ENCODE results near the gene CFAP54.

DNA sequence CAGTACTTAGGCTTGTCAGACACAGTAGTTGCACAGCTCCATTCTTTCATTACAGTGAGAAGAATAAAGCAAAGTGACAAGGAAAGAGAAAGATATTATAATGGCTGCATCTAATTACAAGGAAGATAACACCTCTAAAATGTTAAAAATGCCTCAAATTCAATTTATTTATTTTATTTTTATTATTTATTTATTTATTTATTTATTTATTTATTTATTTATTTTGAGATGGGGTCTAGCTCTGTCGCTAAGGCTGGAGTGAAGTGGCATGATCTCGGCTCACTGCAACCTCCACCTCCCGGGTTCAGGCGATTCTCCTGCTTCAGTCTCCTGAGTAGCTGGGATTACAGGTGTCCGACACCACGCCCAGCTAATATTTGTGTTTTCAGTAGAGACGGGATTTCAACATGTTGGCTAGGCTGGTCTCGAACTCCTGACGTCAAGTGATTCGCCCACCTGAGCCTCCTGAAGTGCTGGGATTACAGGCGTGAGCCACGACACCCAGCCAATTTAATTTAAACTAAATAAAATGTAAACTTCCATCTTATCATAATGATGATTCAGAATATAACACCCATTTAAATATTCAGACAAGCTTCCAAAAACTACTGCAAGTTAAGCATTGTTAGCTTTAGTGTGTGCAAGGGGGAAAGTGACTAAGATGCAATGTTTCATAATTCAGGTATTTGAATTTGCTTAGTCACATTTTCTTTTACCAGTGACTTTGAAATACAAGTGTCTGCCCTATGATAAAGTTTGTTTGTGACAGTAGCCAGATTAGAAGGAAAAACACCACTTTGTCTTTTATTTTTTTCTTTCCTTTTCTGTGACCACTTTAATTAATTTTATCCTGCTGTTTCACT lies 2.4 kb upstream of the CFAP54 start:
- TF ChIP-seq, protein P1, sequence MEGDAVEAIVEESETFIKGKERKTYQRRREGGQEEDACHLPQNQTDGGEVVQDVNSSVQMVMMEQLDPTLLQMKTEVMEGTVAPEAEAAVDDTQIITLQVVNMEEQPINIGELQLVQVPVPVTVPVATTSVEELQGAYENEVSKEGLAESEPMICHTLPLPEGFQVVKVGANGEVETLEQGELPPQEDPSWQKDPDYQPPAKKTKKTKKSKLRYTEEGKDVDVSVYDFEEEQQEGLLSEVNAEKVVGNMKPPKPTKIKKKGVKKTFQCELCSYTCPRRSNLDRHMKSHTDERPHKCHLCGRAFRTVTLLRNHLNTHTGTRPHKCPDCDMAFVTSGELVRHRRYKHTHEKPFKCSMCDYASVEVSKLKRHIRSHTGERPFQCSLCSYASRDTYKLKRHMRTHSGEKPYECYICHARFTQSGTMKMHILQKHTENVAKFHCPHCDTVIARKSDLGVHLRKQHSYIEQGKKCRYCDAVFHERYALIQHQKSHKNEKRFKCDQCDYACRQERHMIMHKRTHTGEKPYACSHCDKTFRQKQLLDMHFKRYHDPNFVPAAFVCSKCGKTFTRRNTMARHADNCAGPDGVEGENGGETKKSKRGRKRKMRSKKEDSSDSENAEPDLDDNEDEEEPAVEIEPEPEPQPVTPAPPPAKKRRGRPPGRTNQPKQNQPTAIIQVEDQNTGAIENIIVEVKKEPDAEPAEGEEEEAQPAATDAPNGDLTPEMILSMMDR (conservative IDR thresholded peaks at IDR 0.05 in 1 of 2, IDR thresholded peaks at IDR 0.05 in 1 of 2; ENCODE audit: low read depth in 1 of 2, low read length in 2 of 2): no peak
- no peak for TF ChIP-seq EZH2 (IDR thresholded peaks at IDR 0.05; ENCODE audit: low read length, missing control alignments)

Data from fibroblast of lung (primary cell).